ENCODE data around the gene PMF1. TPM values are rescaled to one million over a fixed set of nuclear protein-coding genes. Genes with fewer than 3 reads are reported as not detected.

Gene PMF1
- total RNA-seq, 1 donor from 2014 or later: 55.3 TPM

- no peak for FAIRE-seq
- Histone ChIP-seq H3K27me3 (ENCODE audit: control insufficient read depth, insufficient read depth, low read length) (no peaks in the 10 kb centered on the region), H3K36me3 (ENCODE audit: control insufficient read depth, insufficient read depth, low read length) (peaks cover 8% of the 10 kb centered on the region), H3K4me3 (ENCODE audit: low read depth, low read length) (no peak overlapping the region)
- no peak for DNase-seq (ENCODE audit: low read depth)
- no peak for TF ChIP-seq CTCF (IDR thresholded peaks at IDR 0.05; ENCODE audit: insufficient read depth, low read length, severe bottlenecking)
Measured at GRCh38 chr1:156196445-156196844, 16.4 kb upstream of the PMF1 start.

GRCh38 chr1:156198831-156199349 lies 13.9 kb upstream of the PMF1 start:
- H3K4me3 ChIP-seq (ENCODE audit: low read depth, low read length): no peak overlapping the region
- FAIRE-seq: no peak
- H3K36me3 ChIP-seq (ENCODE audit: control insufficient read depth, insufficient read depth, low read length): peaks cover 8% of the 10 kb centered on the region
- no peak for DNase-seq (ENCODE audit: low read depth)
- no peaks in the 10 kb centered on the region for H3K27me3 ChIP-seq (ENCODE audit: control insufficient read depth, insufficient read depth, low read length)
- TF ChIP-seq CTCF (IDR thresholded peaks at IDR 0.05; ENCODE audit: insufficient read depth, low read length, severe bottlenecking): no peak

GRCh38 chr1:156200044-156200443 lies 12.8 kb upstream of the PMF1 start:
- Histone ChIP-seq H3K36me3 (ENCODE audit: control insufficient read depth, insufficient read depth, low read length) (peaks cover 8% of the 10 kb centered on the region), H3K4me3 (ENCODE audit: low read depth, low read length) (no peak overlapping the region), H3K27me3 (ENCODE audit: control insufficient read depth, insufficient read depth, low read length) (no peaks in the 10 kb centered on the region)
- FAIRE-seq (no peak), DNase-seq (ENCODE audit: low read depth) (no peak)
- no peak for TF ChIP-seq CTCF (IDR thresholded peaks at IDR 0.05; ENCODE audit: insufficient read depth, low read length, severe bottlenecking)

GRCh38 chr1:156203331-156203730 lies 9.5 kb upstream of the PMF1 start:
- Histone ChIP-seq H3K27me3 (ENCODE audit: control insufficient read depth, insufficient read depth, low read length) (no peaks in the 10 kb centered on the region), H3K4me3 (ENCODE audit: low read depth, low read length) (no peak overlapping the region), H3K36me3 (ENCODE audit: control insufficient read depth, insufficient read depth, low read length) (peaks cover 8% of the 10 kb centered on the region)
- FAIRE-seq: no peak
- peak; percentile 21 for DNase-seq (ENCODE audit: low read depth)
- no peak for TF ChIP-seq CTCF (IDR thresholded peaks at IDR 0.05; ENCODE audit: insufficient read depth, low read length, severe bottlenecking)

- FAIRE-seq (no peak), DNase-seq (ENCODE audit: low read depth) (no peak)
- TF ChIP-seq CTCF (IDR thresholded peaks at IDR 0.05; ENCODE audit: insufficient read depth, low read length, severe bottlenecking): no peak
- Histone ChIP-seq H3K4me3 (ENCODE audit: low read depth, low read length) (no peak overlapping the region), H3K36me3 (ENCODE audit: control insufficient read depth, insufficient read depth, low read length) (peaks cover 5% of the 10 kb centered on the region), H3K27me3 (ENCODE audit: control insufficient read depth, insufficient read depth, low read length) (no peaks in the 10 kb centered on the region)
Measured at GRCh38 chr1:156204686-156205085, 8.1 kb upstream of the PMF1 start.

- DNase-seq (ENCODE audit: low read depth) (no peak), FAIRE-seq (no peak)
- Histone ChIP-seq H3K4me3 (ENCODE audit: low read depth, low read length) (no peak overlapping the region), H3K27me3 (ENCODE audit: control insufficient read depth, insufficient read depth, low read length) (no peaks in the 10 kb centered on the region), H3K36me3 (ENCODE audit: control insufficient read depth, insufficient read depth, low read length) (peaks cover 9% of the 10 kb centered on the region)
- TF ChIP-seq CTCF (IDR thresholded peaks at IDR 0.05; ENCODE audit: insufficient read depth, low read length, severe bottlenecking): no peak
Measured at GRCh38 chr1:156211243-156211642, 1.6 kb upstream of the PMF1 start.
